ENCODE results near the gene TSPAN8.
A peak's percentile ranks its signal among the peaks of the same experiment; 100 is the strongest.
"Not testable (repeated sequence)": the region's sequence is repeated elsewhere in the genome, so short reads cannot be mapped to it uniquely, and the experiment has no call there.

Gene TSPAN8

GRCh38 chr12:71157601-71158233 is at the start of gene TSPAN8:
TSPAN8 (minus strand) TSS chr12:71157999; CDS start chr12:71157678, 321 bp downstream.
- peak; percentile 81 for DNase-seq

- DNase-seq: no peak
Observed at GRCh38 chr12:71201136-71201679, 43.4 kb upstream of the TSPAN8 start.

- no peak for DNase-seq
Observed at GRCh38 chr12:71200706-71201105, 42.9 kb upstream of the TSPAN8 start.

- no peak for DNase-seq
Observed at GRCh38 chr12:71197460-71197859, 39.7 kb upstream of the TSPAN8 start.

GRCh38 chr12:71195338-71195896 is 37.6 kb upstream of the TSPAN8 start:
- peak; percentile 38 for DNase-seq

GRCh38 chr12:71194657-71195056 is 36.9 kb upstream of the TSPAN8 start:
- DNase-seq: no peak

- no peak for DNase-seq
Observed at GRCh38 chr12:71193041-71193440, 35.2 kb upstream of the TSPAN8 start.

- no peak for DNase-seq
Observed at GRCh38 chr12:71191509-71192196, 33.9 kb upstream of the TSPAN8 start.

- no peak for DNase-seq
Observed at GRCh38 chr12:71190822-71191221, 33.0 kb upstream of the TSPAN8 start.

GRCh38 chr12:71187379-71187778 is 29.6 kb upstream of the TSPAN8 start:
- DNase-seq: no peak

- DNase-seq: no peak
Observed at GRCh38 chr12:71186571-71187288, 28.9 kb upstream of the TSPAN8 start.

- DNase-seq: no peak
Observed at GRCh38 chr12:71183846-71184245, 26.0 kb upstream of the TSPAN8 start.

GRCh38 chr12:71183018-71183417 is 25.2 kb upstream of the TSPAN8 start:
- no peak for DNase-seq

GRCh38 chr12:71178162-71178561 is 20.4 kb upstream of the TSPAN8 start:
- DNase-seq: no peak

- no peak for DNase-seq
Observed at GRCh38 chr12:71174825-71175224, 17.0 kb upstream of the TSPAN8 start.

- DNase-seq: no peak
Observed at GRCh38 chr12:71174146-71174545, 16.3 kb upstream of the TSPAN8 start.

GRCh38 chr12:71170456-71170855 is 12.7 kb upstream of the TSPAN8 start:
- DNase-seq: no peak

GRCh38 chr12:71169286-71169685 is 11.5 kb upstream of the TSPAN8 start:
- DNase-seq: no peak

- DNase-seq: no peak
Observed at GRCh38 chr12:71166862-71167496, 9.2 kb upstream of the TSPAN8 start.

GRCh38 chr12:71166280-71166679 is 8.5 kb upstream of the TSPAN8 start:
- no peak for DNase-seq

- DNase-seq: not testable (repeated sequence)
Observed at GRCh38 chr12:71165780-71166179, 8.0 kb upstream of the TSPAN8 start.

GRCh38 chr12:71164568-71165197 is 6.9 kb upstream of the TSPAN8 start:
- DNase-seq: no peak

Measured in NCI-H2029 treated with DMSO at 0.1 percent for 48 hours (cell line).